Esophagus muscularis mucosa (tissue), 4 donors: ENCODE results near the gene DUSP22. TPM values are rescaled to one million over a fixed set of nuclear protein-coding genes. Genes with fewer than 3 reads are reported as not detected.

Experiments used
- DNase-seq: peaks from one replicate; pipeline ENCODE4 v3.0.0-alpha.2; 2017; ENCODE audit errors: extremely low spot score
- H3K27ac ChIP-seq, 4 donors: fragments of 200-600 bp; sonication (generic); replicated peaks in 1 of 4; 1 replicate in 3 of 4; 2 replicates in 1 of 4; pipeline ENCODE4 v1.5.1; 2016 to 2019; ENCODE audit warnings: mild to moderate bottlenecking in 1 of 4
- H3K27me3 ChIP-seq, 4 donors: fragments of 200-600 bp; sonication (generic); one replicate each; pipeline versions ENCODE4 v1.5.1 to v1.6.0; 2016 to 2019
- H3K36me3 ChIP-seq, 4 donors: fragments of 200-600 bp; sonication (generic); one replicate each; pipeline ENCODE4 v1.5.1; 2016 to 2019
- H3K4me1 ChIP-seq, 4 donors: fragments of 200-600 bp; sonication (generic); one replicate each; pipeline ENCODE4 v1.5.1; 2016 to 2019
- H3K4me3 ChIP-seq, 4 donors: fragments of 200-600 bp; sonication (generic); 1 replicate in 2 of 4; 2 replicates in 2 of 4; pipeline ENCODE4 v1.5.1; 2016 to 2019; ENCODE audit warnings: mild to moderate bottlenecking in 4 of 4, moderate library complexity in 1 of 4
- H3K9me3 ChIP-seq, 4 donors: fragments of 200-600 bp; sonication (generic); 1 replicate in 3 of 4; 2 replicates in 1 of 4; pipeline ENCODE4 v1.5.1; 2016 to 2019
- CTCF ChIP-seq, 3 experiments: fragments of 200-600 bp in 2 of 3; fragments of 450-650 bp in 1 of 3; sonication (generic) in 2 of 3; IDR thresholded peaks; one replicate each; pipeline ENCODE4 v1.5.1; 2017 to 2019; ENCODE audit warnings: antibody characterized with exemption in 3 of 3, mild to moderate bottlenecking in 2 of 3, moderate library complexity in 1 of 3
- EP300 ChIP-seq: sonication (generic); formaldehyde crosslinking; IDR thresholded peaks from one replicate; pipeline ENCODE4 v1.6.1; 2017; ENCODE audit warnings: antibody characterized with exemption
- POLR2A ChIP-seq: fragments of 450-650 bp; IDR thresholded peaks from one replicate; pipeline ENCODE4 v1.6.1; 2017; ENCODE audit warnings: antibody characterized with exemption, moderate library complexity, mild to moderate bottlenecking, low read depth
- POLR2AphosphoS5 ChIP-seq, 2 donors: sonication (generic); formaldehyde crosslinking; IDR thresholded peaks; one replicate each; pipeline ENCODE4 v1.6.1; 2017; ENCODE audit warnings: antibody characterized with exemption in 2 of 2
- WGBS: methylation state at CpG from one replicate; pipeline ENCODE4 v1.1.5; 2018; 5-methylcytosine and 5-hydroxymethylcytosine counted together
- intact Hi-C: fragments of 100-400 bp; cut with DNase I; formaldehyde crosslinking; loops from one replicate; pipeline ENCODE4 v1.15.1; 2023
- total RNA-seq, 4 donors: library from RNA; depleted of rRNA; stranded (reverse); fragments of >200 nt; gene quantifications; one replicate each; pipeline versions ENCODE4 v1.1.0 to v1.2.1, GENCODE V29; 2016

Gene DUSP22
- total RNA-seq, 4 donors from 2014 or later, result 67.7 to 95.6 (median 73.7) TPM

GRCh38 chr6:251920-252319 is 40.4 kb upstream of the DUSP22 start:
- no peak for TF ChIP-seq EP300
- TF ChIP-seq POLR2AphosphoS5 (IDR thresholded peaks at IDR 0.05), result no peak
- TF ChIP-seq POLR2A, result no peak
- H3K4me1 ChIP-seq, result no peaks in the 10 kb centered on the region
- H3K36me3 ChIP-seq, result no peaks in the 10 kb centered on the region
- H3K27ac ChIP-seq, result no peak overlapping the region
- DNase-seq, result no peak
- 73% methylated on average over 2 of the region's 2 CpGs for WGBS
- H3K9me3 ChIP-seq, result no peaks in the 10 kb centered on the region
- H3K4me3 ChIP-seq, result no peak overlapping the region
- intact Hi-C loops, result no loop called here
- peaks cover 0 to 15% (median 0%) of the 10 kb centered on the region in 4 donors for H3K27me3 ChIP-seq

- H3K4me3 ChIP-seq, result no peak overlapping the region
Observed at GRCh38 chr6:252775-253535, 39.3 kb upstream of the DUSP22 start.

GRCh38 chr6:254016-254415 is 38.3 kb upstream of the DUSP22 start:
- Histone ChIP-seq H3K27ac (no peak overlapping the region), H3K9me3 (no peaks in the 10 kb centered on the region), H3K36me3 (no peaks in the 10 kb centered on the region), H3K4me3 (no peak overlapping the region), H3K27me3 (peaks cover 0 to 21% (median 0%) of the 10 kb centered on the region in 4 donors), H3K4me1 (no peaks in the 10 kb centered on the region)
- 80% methylated on average over 8 of the region's 8 CpGs for WGBS
- intact Hi-C loops, result no loop called here
- TF ChIP-seq POLR2AphosphoS5 (IDR thresholded peaks at IDR 0.05), result no peak
- DNase-seq, result no peak

More at GRCh38 chr6:252775-253535, 39.3 kb upstream of the DUSP22 start:
- no peaks in the 10 kb centered on the region for H3K36me3 ChIP-seq
- H3K27ac ChIP-seq, result no peak overlapping the region
- DNase-seq, result no peak
- no peaks in the 10 kb centered on the region for H3K4me1 ChIP-seq
- no peaks in the 10 kb centered on the region for H3K9me3 ChIP-seq
- peaks cover 0 to 15% (median 0%) of the 10 kb centered on the region in 4 donors for H3K27me3 ChIP-seq
- 56% methylated on average over 8 of the region's 8 CpGs for WGBS
- TF ChIP-seq CTCF (IDR thresholded peaks at IDR 0.05), result no peak
- TF ChIP-seq EP300, result no peak
- TF ChIP-seq POLR2AphosphoS5 (IDR thresholded peaks at IDR 0.05), result no peak
- no peak for TF ChIP-seq POLR2A
- intact Hi-C loops, result no loop called here

GRCh38 chr6:255041-255750 is 37.1 kb upstream of the DUSP22 start:
- WGBS, result 74% methylated on average over 9 of the region's 9 CpGs
- intact Hi-C loops, result no loop called here
- peaks cover 0 to 25% (median 0%) of the 10 kb centered on the region in 4 donors for H3K27me3 ChIP-seq
- H3K27ac ChIP-seq, result no peak overlapping the region
- H3K4me1 ChIP-seq, result no peaks in the 10 kb centered on the region
- TF ChIP-seq CTCF (IDR thresholded peaks at IDR 0.05) (no peak), EP300 (no peak), POLR2A (no peak), POLR2AphosphoS5 (IDR thresholded peaks at IDR 0.05) (no peak)
- H3K36me3 ChIP-seq, result no peaks in the 10 kb centered on the region
- no peak overlapping the region for H3K4me3 ChIP-seq
- no peaks in the 10 kb centered on the region for H3K9me3 ChIP-seq
- DNase-seq, result no peak

GRCh38 chr6:255751-256083 is 36.6 kb upstream of the DUSP22 start:
- TF ChIP-seq POLR2AphosphoS5 (IDR thresholded peaks at IDR 0.05), result no peak
- TF ChIP-seq EP300, result no peak
- TF ChIP-seq CTCF (IDR thresholded peaks at IDR 0.05), result no peak
- TF ChIP-seq POLR2A, result no peak
- H3K36me3 ChIP-seq, result no peaks in the 10 kb centered on the region
- H3K27me3 ChIP-seq, result peaks cover 0 to 25% (median 0%) of the 10 kb centered on the region in 4 donors
- no peak for DNase-seq
- no peak overlapping the region for H3K27ac ChIP-seq
- no peaks in the 10 kb centered on the region for H3K4me1 ChIP-seq
- H3K9me3 ChIP-seq, result no peaks in the 10 kb centered on the region
- no peak overlapping the region for H3K4me3 ChIP-seq
- intact Hi-C loops, result no loop called here
- WGBS, result 86% methylated on average over 8 of the region's 8 CpGs
